WTC11 (cell line): Measurements from ENCODE around the gene TNFAIP2. TPM values are rescaled to one million over a fixed set of nuclear protein-coding genes. Genes with fewer than 3 reads are reported as not detected.

Experiments used
- ATAC-seq: fragments of 200-7000 bp; cut with Tn5 transposase; 2 replicates; pipeline ENCODE4 v1.10.0; 2021; ENCODE audit warnings: mild to moderate bottlenecking, moderate library complexity
- CTCF ChIA-PET: fragments of 300-600 bp; sonication (Branson Sonifier 250); formaldehyde crosslinking; loops from one replicate; lab custom pipeline; 2021; ENCODE audit warnings: antibody characterized with exemption; lab: Charles Lee
- POLR2A ChIA-PET: fragments of 350-600 bp; sonication (Branson Sonifier 250); formaldehyde crosslinking; loops from one replicate; lab custom pipeline; 2021; ENCODE audit warnings: antibody characterized with exemption; lab: Charles Lee
- DNase-seq: peaks from one replicate; pipeline ENCODE4 v3.0.0; 2021; ENCODE audit warnings: low spot score
- H3K27ac Mint-ChIP-seq: 2 replicates; pipeline ENCODE4 v1.8.0; 2021; ENCODE audit warnings: mixed read lengths
- H3K27me3 Mint-ChIP-seq: 2 replicates; pipeline ENCODE4 v1.8.0; 2021; ENCODE audit warnings: low read depth, mild to moderate bottlenecking, moderate library complexity, mixed read lengths
- H3K36me3 Mint-ChIP-seq: 2 replicates; pipeline ENCODE4 v1.8.0; 2021; ENCODE audit warnings: mixed read lengths
- H3K4me1 Mint-ChIP-seq: 2 replicates; pipeline ENCODE4 v1.8.0; 2022; ENCODE audit warnings: mixed read lengths
- H3K4me3 Mint-ChIP-seq: 2 replicates; pipeline ENCODE4 v1.8.0; 2021; ENCODE audit warnings: mild to moderate bottlenecking, moderate library complexity, mixed read lengths
- H3K9me3 Mint-ChIP-seq: 2 replicates; pipeline ENCODE4 v1.8.0; 2021; ENCODE audit warnings: mixed read lengths
- SP1 ChIP-seq: sonication (generic); formaldehyde crosslinking; conservative IDR thresholded peaks from 2 replicates; pipeline ENCODE4 v1.8.1; 2022; ENCODE audit warnings: missing genetic modification reagents
- TCF7 ChIP-seq: sonication (generic); formaldehyde crosslinking; IDR thresholded peaks from 2 replicates; pipeline ENCODE4 v1.8.0; 2022; ENCODE audit warnings: mild to moderate bottlenecking, low read depth, missing genetic modification reagents, moderate library complexity
- TP53 ChIP-seq: sonication (generic); formaldehyde crosslinking; IDR thresholded peaks from 2 replicates; pipeline ENCODE4 v1.8.1; 2023; ENCODE audit warnings: mild to moderate bottlenecking, missing genetic modification reagents
- ZNF671 ChIP-seq: fragments of 250-450 bp; sonication (Bioruptor Pico); IDR thresholded peaks from 2 replicates; pipeline ENCODE4 v1.8.0; 2021; ENCODE audit warnings: mild to moderate bottlenecking
- total RNA-seq: library from RNA; stranded (reverse); gene quantifications from 3 replicates; pipeline ENCODE4 v1.2.3, GENCODE V29; 2021
- TF ChIP-seq, protein P1 (sequence below): fragments of 250-450 bp; sonication (Bioruptor Pico); IDR thresholded peaks from 2 replicates; pipeline ENCODE4 v1.9.0; 2021; ENCODE audit warnings: mild to moderate bottlenecking, borderline replicate concordance

TNFAIP2 gene
- total RNA-seq, 1 experiment from 2014 or later = 24.1 TPM

DNA sequence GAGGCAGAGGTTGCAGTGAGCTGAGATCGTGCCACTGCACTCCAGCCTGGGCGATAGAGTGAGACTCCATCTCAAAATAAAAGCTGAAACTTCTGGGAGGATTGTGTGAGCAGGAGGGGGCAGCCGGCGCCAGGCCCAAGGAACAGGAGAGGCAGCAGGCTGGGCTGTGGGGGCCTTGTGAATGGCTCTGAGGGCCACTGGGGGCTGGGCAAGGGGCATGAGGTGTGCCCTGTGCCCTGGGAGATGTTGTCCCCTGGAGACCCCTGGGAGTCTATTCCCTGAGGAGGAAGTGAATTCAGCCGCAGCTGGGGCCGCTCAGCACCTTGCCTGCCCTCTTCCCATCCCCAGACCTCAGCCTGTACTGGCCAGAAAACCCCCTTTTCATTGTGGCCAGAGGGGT lies 34.3 kb upstream of the TNFAIP2 start (continued):
- TF ChIP-seq, protein P1, sequence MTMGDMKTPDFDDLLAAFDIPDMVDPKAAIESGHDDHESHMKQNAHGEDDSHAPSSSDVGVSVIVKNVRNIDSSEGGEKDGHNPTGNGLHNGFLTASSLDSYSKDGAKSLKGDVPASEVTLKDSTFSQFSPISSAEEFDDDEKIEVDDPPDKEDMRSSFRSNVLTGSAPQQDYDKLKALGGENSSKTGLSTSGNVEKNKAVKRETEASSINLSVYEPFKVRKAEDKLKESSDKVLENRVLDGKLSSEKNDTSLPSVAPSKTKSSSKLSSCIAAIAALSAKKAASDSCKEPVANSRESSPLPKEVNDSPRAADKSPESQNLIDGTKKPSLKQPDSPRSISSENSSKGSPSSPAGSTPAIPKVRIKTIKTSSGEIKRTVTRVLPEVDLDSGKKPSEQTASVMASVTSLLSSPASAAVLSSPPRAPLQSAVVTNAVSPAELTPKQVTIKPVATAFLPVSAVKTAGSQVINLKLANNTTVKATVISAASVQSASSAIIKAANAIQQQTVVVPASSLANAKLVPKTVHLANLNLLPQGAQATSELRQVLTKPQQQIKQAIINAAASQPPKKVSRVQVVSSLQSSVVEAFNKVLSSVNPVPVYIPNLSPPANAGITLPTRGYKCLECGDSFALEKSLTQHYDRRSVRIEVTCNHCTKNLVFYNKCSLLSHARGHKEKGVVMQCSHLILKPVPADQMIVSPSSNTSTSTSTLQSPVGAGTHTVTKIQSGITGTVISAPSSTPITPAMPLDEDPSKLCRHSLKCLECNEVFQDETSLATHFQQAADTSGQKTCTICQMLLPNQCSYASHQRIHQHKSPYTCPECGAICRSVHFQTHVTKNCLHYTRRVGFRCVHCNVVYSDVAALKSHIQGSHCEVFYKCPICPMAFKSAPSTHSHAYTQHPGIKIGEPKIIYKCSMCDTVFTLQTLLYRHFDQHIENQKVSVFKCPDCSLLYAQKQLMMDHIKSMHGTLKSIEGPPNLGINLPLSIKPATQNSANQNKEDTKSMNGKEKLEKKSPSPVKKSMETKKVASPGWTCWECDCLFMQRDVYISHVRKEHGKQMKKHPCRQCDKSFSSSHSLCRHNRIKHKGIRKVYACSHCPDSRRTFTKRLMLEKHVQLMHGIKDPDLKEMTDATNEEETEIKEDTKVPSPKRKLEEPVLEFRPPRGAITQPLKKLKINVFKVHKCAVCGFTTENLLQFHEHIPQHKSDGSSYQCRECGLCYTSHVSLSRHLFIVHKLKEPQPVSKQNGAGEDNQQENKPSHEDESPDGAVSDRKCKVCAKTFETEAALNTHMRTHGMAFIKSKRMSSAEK (CRISPR knock-in tag) = no peak
- TF ChIP-seq SP1 (CRISPR knock-in tag) (no peak), TCF7 (CRISPR knock-in tag) (no peak)

DNA sequence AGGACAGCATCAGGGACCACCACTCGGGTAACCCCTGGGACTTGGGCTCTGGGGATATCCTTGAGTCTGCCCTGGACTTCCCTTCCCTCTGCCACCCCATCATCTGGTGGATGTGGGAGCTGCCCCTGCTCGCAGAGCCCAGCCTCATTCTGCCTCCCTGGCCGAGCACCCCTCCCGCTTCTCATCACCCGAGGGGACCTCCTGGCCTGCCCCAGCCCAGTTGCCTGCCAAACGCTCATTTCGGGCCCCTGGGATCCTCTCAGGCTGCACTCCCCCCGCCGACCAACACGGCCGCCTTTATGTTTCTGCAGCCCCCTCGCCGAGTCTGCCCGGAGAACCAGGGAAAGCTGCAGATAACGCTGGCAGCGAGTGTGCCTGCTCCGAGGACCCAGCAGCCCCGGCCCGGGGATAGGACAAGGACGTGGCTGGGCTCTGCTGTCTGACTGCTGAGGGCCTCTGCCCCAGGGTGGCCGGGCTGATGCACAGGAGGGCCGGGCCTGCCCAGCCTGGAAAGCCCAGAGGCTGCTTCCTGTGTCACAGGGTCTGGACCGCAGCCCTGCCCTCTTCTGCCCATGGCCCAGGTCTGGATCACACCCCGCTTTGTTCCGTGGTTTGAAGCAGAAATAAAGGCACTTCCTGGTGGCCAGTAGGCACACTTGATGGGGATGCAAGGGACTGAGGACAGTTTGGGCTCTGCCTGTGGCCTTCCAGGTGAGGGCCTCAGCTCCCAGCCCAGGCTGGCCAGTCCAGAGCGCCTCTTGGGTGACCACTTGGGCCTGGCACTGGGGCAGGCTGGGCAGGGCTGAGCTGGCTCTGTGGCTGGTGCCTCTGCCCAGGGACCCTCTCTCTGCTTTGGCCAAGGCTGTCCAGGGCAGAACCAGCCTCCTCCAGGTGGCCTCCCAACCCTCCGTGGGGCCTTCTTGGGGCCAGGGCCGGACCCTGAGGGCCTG lies 33.6 kb upstream of the TNFAIP2 start:
- H3K9me3 Mint-ChIP-seq = no peaks in the 10 kb centered on the region
- 0 out of 2 replicates have a peak, but pooled peaks cover 4% of the 10 kb centered on the region for H3K4me1 Mint-ChIP-seq
- CTCF ChIA-PET = interaction anchor here (6.7 kb wide), 1 partner anchor 15 kb away, joined by 65 read pairs; no protein-coding TSS in a partner anchor
- DNase-seq (no peak), ATAC-seq (no peak)
- POLR2A ChIA-PET = no interaction called here
- H3K27ac Mint-ChIP-seq = no peak overlapping the region
- no peak overlapping the region for H3K4me3 Mint-ChIP-seq
- H3K27me3 Mint-ChIP-seq = peaks cover 17% of the 10 kb centered on the region
- no peaks in the 10 kb centered on the region for H3K36me3 Mint-ChIP-seq
- TF ChIP-seq ZNF671 (CRISPR knock-in tag) = no peak
- TF ChIP-seq, protein P1 (CRISPR knock-in tag) = no peak

DNA sequence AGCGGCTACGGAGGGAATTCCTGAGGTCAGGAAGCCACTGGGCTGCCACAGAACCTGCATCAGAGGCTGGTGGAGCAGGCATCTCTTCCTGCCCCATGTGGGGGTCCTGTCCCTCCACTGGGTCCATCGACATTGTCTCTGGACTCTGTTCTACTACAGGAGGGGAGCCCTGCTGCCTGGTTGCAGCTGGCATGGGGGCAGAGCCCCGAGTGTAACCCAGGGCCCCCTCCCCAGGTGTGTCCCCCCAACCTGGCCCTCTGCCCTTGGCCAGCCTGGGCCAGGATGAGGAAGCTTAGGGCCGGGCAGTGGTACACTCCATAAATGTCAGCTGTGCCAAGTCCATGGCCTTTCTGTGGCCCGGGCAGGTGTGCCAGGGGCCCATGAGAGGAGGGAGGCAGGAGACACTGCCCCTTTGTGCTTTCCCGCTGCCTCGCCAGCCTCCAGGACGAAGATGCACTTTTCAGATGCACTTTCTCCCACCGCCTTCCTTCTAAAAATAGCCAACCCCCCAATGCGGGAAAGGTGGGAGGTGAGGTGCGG lies 32.7 kb upstream of the TNFAIP2 start:
- Mint-ChIP-seq H3K27me3 (peaks cover 10% of the 10 kb centered on the region), H3K9me3 (no peaks in the 10 kb centered on the region), H3K4me3 (peak overlapping the region; percentile 63), H3K36me3 (no peaks in the 10 kb centered on the region), H3K4me1 (0 out of 2 replicates have a peak, but pooled peaks cover 4% of the 10 kb centered on the region), H3K27ac (no peak overlapping the region)
- ChIA-PET CTCF (interaction anchor here (1.0 to 6.7 kb wide), 4 partner anchors 10 to 202 kb away, joined by 3 to 65 read pairs (median 4); no protein-coding TSS in a partner anchor), POLR2A (no interaction called here)
- 0 out of 2 replicates have a peak, but pooled peaks have one; percentile 6 for TF ChIP-seq TP53 (CRISPR knock-in tag)
- TF ChIP-seq, protein P1 (CRISPR knock-in tag) = no peak
- ATAC-seq = no peak
- no peak for DNase-seq
